VCaP (cell line): ENCODE results near the gene IFNA6.
A peak's percentile ranks its signal among the peaks of the same experiment; 100 is the strongest.

Experiments
- H3K27ac ChIP-seq: fragments of 450-650 bp; 2 replicates; pipeline ENCODE4 v1.5.1; 2017
- CTCF ChIP-seq: fragments of 450-650 bp; conservative IDR thresholded peaks from 2 replicates; pipeline ENCODE4 v1.5.1; 2017; ENCODE audit warnings: mild to moderate bottlenecking, moderate library complexity

The IFNA6 gene

GRCh38 chr9:21320465-21320864, 30.2 kb downstream of the IFNA6 start:
- H3K27ac ChIP-seq = no peak overlapping the region
- no peak for TF ChIP-seq CTCF

GRCh38 chr9:21317956-21318923, 32.4 kb downstream of the IFNA6 start:
- TF ChIP-seq CTCF = peak; percentile 92
- no peak overlapping the region for H3K27ac ChIP-seq

- TF ChIP-seq CTCF = no peak
- H3K27ac ChIP-seq = peak overlapping the region; percentile 44
These were observed 33.8 kb downstream of the IFNA6 start for GRCh38 chr9:21316860-21317259.

- H3K27ac ChIP-seq = peak overlapping the region; percentile 44
- no peak for TF ChIP-seq CTCF
These were observed 34.5 kb downstream of the IFNA6 start for GRCh38 chr9:21316032-21316842.

- no peak for TF ChIP-seq CTCF
These were observed 36.5 kb downstream of the IFNA6 start for GRCh38 chr9:21314152-21314551.

GRCh38 chr9:21311889-21312288, 38.8 kb downstream of the IFNA6 start:
- no peak for TF ChIP-seq CTCF
- no peak overlapping the region for H3K27ac ChIP-seq

More at GRCh38 chr9:21314152-21314551, 36.5 kb downstream of the IFNA6 start:
- H3K27ac ChIP-seq = no peak overlapping the region

GRCh38 chr9:21305213-21305612, 45.5 kb downstream of the IFNA6 start, which contains the start of gene IFNA5:
IFNA5 (minus strand) TSS chr9:21305313; CDS start chr9:21305256, 57 bp downstream.
- no peak within 1 kb of the TSS for H3K27ac ChIP-seq
- no peak for TF ChIP-seq CTCF
